Upper lobe of right lung (tissue), 1 donor: ENCODE data around the gene ZNF184. TPM values are rescaled to one million over a fixed set of nuclear protein-coding genes. Genes with fewer than 3 reads are reported as not detected.

Experiments used
- ATAC-seq: fragments of 200-7000 bp; cut with Tn5 transposase; one replicate; pipeline ENCODE4 v1.9.1; 2020; ENCODE audit warnings: mild to moderate bottlenecking, moderate library complexity
- DNase-seq: peaks from one replicate; pipeline ENCODE4 v3.0.0-alpha.2; 2020
- H3K27ac ChIP-seq: fragments of 200-600 bp; one replicate; pipeline ENCODE4 v1.8.0; 2022
- H3K27me3 ChIP-seq: fragments of 200-600 bp; one replicate; pipeline ENCODE4 v1.8.0; 2022; ENCODE audit warnings: mild to moderate bottlenecking
- H3K36me3 ChIP-seq: fragments of 200-600 bp; one replicate; pipeline ENCODE4 v1.8.0; 2022
- H3K4me1 ChIP-seq: fragments of 200-600 bp; one replicate; pipeline ENCODE4 v1.8.0; 2022
- H3K4me3 ChIP-seq: fragments of 200-600 bp; one replicate; pipeline ENCODE4 v1.8.0; 2022; ENCODE audit warnings: mild to moderate bottlenecking
- H3K9me3 ChIP-seq: fragments of 200-600 bp; one replicate; pipeline ENCODE4 v1.8.0; 2022
- CTCF ChIP-seq: fragments of 200-600 bp; IDR thresholded peaks from one replicate; pipeline ENCODE4 v1.8.0; 2022; ENCODE audit warnings: antibody characterized with exemption
- intact Hi-C: fragments of 100-400 bp; cut with DNase I; formaldehyde crosslinking; loops from one replicate; pipeline ENCODE4 v1.11.0; 2022
- total RNA-seq: library from RNA; stranded (reverse); fragmentation: NEBNext Ultra II Directional; extraction: Animal tissue kit (Norgen Biotek cat#: 25700); gene quantifications from one replicate; pipeline ENCODE4 v1.2.1, GENCODE V29; 2021
- donor health status: DM: no; HTN: yes; CAD: no; lungs with severe emphysema.

The ZNF184 gene
- total RNA-seq, 1 donor from 2014 or later, result 6.8 TPM

DNA sequence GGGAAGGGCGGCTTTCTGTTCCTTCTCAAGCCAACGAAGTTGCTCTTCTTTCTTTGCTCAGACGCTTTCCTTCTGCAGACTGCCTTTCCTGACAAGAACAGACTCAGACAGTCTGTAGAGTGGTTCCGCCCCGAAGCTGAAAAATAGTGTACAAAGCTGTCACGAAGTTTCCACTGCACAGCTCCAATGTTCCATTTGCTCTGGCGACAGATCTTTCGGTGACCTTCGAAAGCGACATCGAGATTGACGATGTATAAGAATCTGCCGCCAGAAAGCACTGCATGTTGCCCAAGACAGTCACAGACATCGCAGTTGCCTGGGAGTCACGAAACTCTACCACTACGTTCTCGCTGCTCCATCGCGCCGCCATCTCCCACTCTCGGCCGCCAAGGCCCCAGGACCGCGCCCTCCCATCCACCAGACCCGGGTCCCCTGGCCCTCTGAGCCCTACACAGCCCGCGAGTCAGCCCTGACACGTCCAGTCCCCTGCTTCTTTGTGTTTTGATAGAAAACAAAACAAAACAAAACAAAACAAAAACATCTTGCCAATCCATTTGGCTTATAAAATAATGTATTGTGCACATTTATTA lies 42.1 kb upstream of the ZNF184 start:
- no peak overlapping the region for H3K27ac ChIP-seq
- DNase-seq (no peak), ATAC-seq (no peak)
- peaks cover 57% of the 10 kb centered on the region for H3K27me3 ChIP-seq
- peak overlapping the region; percentile 18 for H3K4me3 ChIP-seq
- H3K9me3 ChIP-seq, result no peaks in the 10 kb centered on the region
- intact Hi-C loops, result no loop called here
- peaks cover 8% of the 10 kb centered on the region for H3K4me1 ChIP-seq
- TF ChIP-seq CTCF, result no peak
- no peaks in the 10 kb centered on the region for H3K36me3 ChIP-seq

DNA sequence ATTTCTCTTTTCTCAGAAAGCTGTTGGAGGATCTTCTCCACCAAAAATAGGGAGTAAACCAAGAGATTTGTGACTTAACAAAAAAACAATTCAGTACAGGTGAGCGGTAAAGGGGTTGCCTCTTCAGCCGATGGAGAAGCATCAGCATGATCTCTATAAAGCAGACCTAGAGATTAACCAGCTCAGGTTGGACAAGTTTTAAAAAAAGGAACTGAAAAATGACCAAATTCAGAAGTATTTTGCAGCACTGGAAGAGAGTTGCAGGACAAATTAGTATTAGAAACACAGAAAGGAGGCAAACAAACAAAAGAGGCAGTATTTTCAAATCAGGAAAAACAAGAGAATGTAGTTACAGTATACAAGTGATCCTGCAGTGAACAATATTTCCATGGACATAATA lies 39.6 kb upstream of the ZNF184 start:
- Histone ChIP-seq H3K9me3 (no peaks in the 10 kb centered on the region), H3K4me3 (no peak overlapping the region), H3K27ac (no peak overlapping the region), H3K27me3 (peaks cover 74% of the 10 kb centered on the region), H3K4me1 (no peaks in the 10 kb centered on the region), H3K36me3 (no peaks in the 10 kb centered on the region)
- no peak for DNase-seq
- no peak for ATAC-seq
- intact Hi-C loops, result no loop called here
- no peak for TF ChIP-seq CTCF

GRCh38 chr6:27507041-27507956 lies 34.4 kb upstream of the ZNF184 start:
- H3K27ac ChIP-seq, result no peak overlapping the region
- H3K36me3 ChIP-seq, result no peaks in the 10 kb centered on the region
- no peaks in the 10 kb centered on the region for H3K9me3 ChIP-seq
- TF ChIP-seq CTCF, result no peak
- no peak overlapping the region for H3K4me3 ChIP-seq
- intact Hi-C loops, result no loop called here
- no peak for DNase-seq
- ATAC-seq, result no peak
- H3K27me3 ChIP-seq, result peaks cover 43% of the 10 kb centered on the region
- no peaks in the 10 kb centered on the region for H3K4me1 ChIP-seq

- DNase-seq (no peak), ATAC-seq (no peak)
- peaks cover 41% of the 10 kb centered on the region for H3K27me3 ChIP-seq
- H3K4me3 ChIP-seq, result no peak overlapping the region
- no peaks in the 10 kb centered on the region for H3K36me3 ChIP-seq
- no peaks in the 10 kb centered on the region for H3K9me3 ChIP-seq
- no peak overlapping the region for H3K27ac ChIP-seq
- no peak for TF ChIP-seq CTCF
- H3K4me1 ChIP-seq, result no peaks in the 10 kb centered on the region
- intact Hi-C loops, result no loop called here
Observed at GRCh38 chr6:27505209-27506027, 32.5 kb upstream of the ZNF184 start.

GRCh38 chr6:27503436-27504030 lies 30.6 kb upstream of the ZNF184 start:
- H3K9me3 ChIP-seq, result no peaks in the 10 kb centered on the region
- H3K27ac ChIP-seq, result no peak overlapping the region
- ATAC-seq (peak; percentile 57), DNase-seq (no peak)
- TF ChIP-seq CTCF, result no peak
- H3K4me1 ChIP-seq, result no peaks in the 10 kb centered on the region
- intact Hi-C loops, result no loop called here
- H3K27me3 ChIP-seq, result peaks cover 41% of the 10 kb centered on the region
- peak overlapping the region; percentile 59 for H3K4me3 ChIP-seq
- no peaks in the 10 kb centered on the region for H3K36me3 ChIP-seq
